ENCODE results near the gene RPL7L1. TPM values are rescaled to one million over a fixed set of nuclear protein-coding genes. Genes with fewer than 3 reads are reported as not detected.

The RPL7L1 gene
- total and polyA plus RNA-seq, 2 experiments from 2014 or later: 85.4 to 89.5 TPM

GRCh38 chr6:42907336-42907735, 27.9 kb downstream of the RPL7L1 start:
- Histone ChIP-seq H3K9me3 (ENCODE audit: low read depth) (no peaks in the 10 kb centered on the region), H3K36me3 (no peaks in the 10 kb centered on the region), H3K4me1 (ENCODE audit: low read depth) (peaks cover 4% of the 10 kb centered on the region), H3K27me3 (no peaks in the 10 kb centered on the region), H3K4me3 (no peak overlapping the region), H3K27ac (no peak overlapping the region)
- DNase-seq (ENCODE audit: low read depth in 1 of 2, low spot score in 1 of 2): peak in 1 of 2 donors; percentile 78
- no peak for TF ChIP-seq CTCF (IDR thresholded peaks at IDR 0.05; ENCODE audit: low read depth, low read length)

- Histone ChIP-seq H3K27me3 (no peaks in the 10 kb centered on the region), H3K36me3 (no peaks in the 10 kb centered on the region), H3K9me3 (ENCODE audit: low read depth) (no peaks in the 10 kb centered on the region), H3K4me3 (no peak overlapping the region), H3K4me1 (ENCODE audit: low read depth) (no peaks in the 10 kb centered on the region), H3K27ac (no peak overlapping the region)
- no peak for DNase-seq (ENCODE audit: low read depth in 1 of 2, low spot score in 1 of 2)
- TF ChIP-seq CTCF (IDR thresholded peaks at IDR 0.05; ENCODE audit: low read depth, low read length): no peak
These were observed 30.4 kb downstream of the RPL7L1 start for GRCh38 chr6:42909835-42910234.

- H3K27ac ChIP-seq: peak overlapping the region; percentile 38
- H3K27me3 ChIP-seq: no peaks in the 10 kb centered on the region
- H3K9me3 ChIP-seq (ENCODE audit: low read depth): no peaks in the 10 kb centered on the region
- H3K4me3 ChIP-seq: peak overlapping the region; percentile 26
- H3K36me3 ChIP-seq: no peaks in the 10 kb centered on the region
- DNase-seq (ENCODE audit: low read depth in 1 of 2, low spot score in 1 of 2): peak; percentile 25 to 49
- H3K4me1 ChIP-seq (ENCODE audit: low read depth): no peaks in the 10 kb centered on the region
- peak; percentile 8 for TF ChIP-seq CTCF (IDR thresholded peaks at IDR 0.05; ENCODE audit: low read depth, low read length)
These were observed 32.0 kb downstream of the RPL7L1 start for GRCh38 chr6:42911171-42912021.

GRCh38 chr6:42914546-42914945, 35.1 kb downstream of the RPL7L1 start:
- no peak overlapping the region for H3K27ac ChIP-seq
- no peak for TF ChIP-seq CTCF (IDR thresholded peaks at IDR 0.05; ENCODE audit: low read depth, low read length)
- H3K4me1 ChIP-seq (ENCODE audit: low read depth): no peaks in the 10 kb centered on the region
- no peaks in the 10 kb centered on the region for H3K9me3 ChIP-seq (ENCODE audit: low read depth)
- no peak for DNase-seq (ENCODE audit: low read depth in 1 of 2, low spot score in 1 of 2)
- H3K27me3 ChIP-seq: no peaks in the 10 kb centered on the region
- H3K4me3 ChIP-seq: no peak overlapping the region
- H3K36me3 ChIP-seq: no peaks in the 10 kb centered on the region

GRCh38 chr6:42915732-42916131, 36.3 kb downstream of the RPL7L1 start, which contains the start of gene PTCRA:
PTCRA (plus strand) TSS chr6:42916053; CDS start chr6:42916070, 17 bp downstream.
- H3K9me3 ChIP-seq (ENCODE audit: low read depth): no peaks in the 10 kb centered on the region
- H3K36me3 ChIP-seq: no peaks in the 10 kb centered on the region
- no peak for TF ChIP-seq CTCF (IDR thresholded peaks at IDR 0.05; ENCODE audit: low read depth, low read length)
- DNase-seq (ENCODE audit: low read depth in 1 of 2, low spot score in 1 of 2): no peak
- no peaks in the 10 kb centered on the region for H3K27me3 ChIP-seq
- no peaks in the 10 kb centered on the region for H3K4me1 ChIP-seq (ENCODE audit: low read depth)
- H3K27ac ChIP-seq: no peak within 1 kb of the TSS
- H3K4me3 ChIP-seq: no peak within 1 kb of the TSS

Measured in cardiac muscle cell (in vitro differentiated cells and primary cell).